GM21528 (cell line): ENCODE results near the gene PDGFB.

Experiments used
- ATAC-seq: cut with Tn5 transposase; IDR thresholded peaks from one replicate; pipeline ENCODE4 v1.9.1; 2021; ENCODE audit warnings: mild to moderate bottlenecking, moderate library complexity; ENCODE audit not compliant: unreplicated experiment, low FRiP score

PDGFB gene

DNA sequence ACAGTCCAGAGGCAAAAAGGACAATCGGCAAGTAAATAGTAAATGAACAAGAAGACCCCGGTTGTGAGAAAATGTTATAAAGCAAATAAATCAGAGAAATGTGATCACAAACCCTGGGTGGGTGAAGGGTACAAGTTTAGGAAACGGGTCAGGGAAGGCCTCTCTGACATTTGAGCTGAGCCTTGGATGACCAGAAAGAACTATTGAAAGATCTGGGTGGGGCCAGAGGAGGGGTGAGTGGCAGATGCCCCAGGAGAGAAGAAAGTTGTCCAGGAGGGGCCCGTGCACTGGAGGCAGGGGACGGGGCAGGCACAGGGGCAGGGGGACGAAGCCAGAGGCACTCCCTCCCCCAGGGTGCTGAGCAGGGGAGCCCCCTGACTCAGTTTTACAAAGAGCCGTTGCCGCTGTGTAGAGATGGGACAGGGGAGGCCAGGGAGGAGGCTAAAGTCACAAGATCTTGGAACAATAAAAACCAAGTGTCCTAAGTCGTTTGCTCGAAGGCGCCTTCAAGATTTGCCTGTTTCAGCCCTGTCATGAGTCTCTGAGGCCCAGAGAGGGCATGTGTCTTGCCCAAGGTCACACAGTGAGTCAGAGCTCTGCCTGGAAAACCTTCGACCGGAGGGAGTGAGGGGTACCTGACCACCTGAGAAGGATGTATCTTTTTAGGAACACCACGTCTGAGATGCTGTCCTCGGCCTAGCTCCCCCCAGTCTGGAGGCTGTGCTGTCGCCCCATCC, 10.8 kb upstream of the PDGFB start:
- no peak for ATAC-seq

GRCh38 chr22:39254789-39255298, 10.1 kb upstream of the PDGFB start:
- no peak for ATAC-seq

GRCh38 chr22:39254122-39254521, 9.3 kb upstream of the PDGFB start:
- ATAC-seq: no peak

DNA sequence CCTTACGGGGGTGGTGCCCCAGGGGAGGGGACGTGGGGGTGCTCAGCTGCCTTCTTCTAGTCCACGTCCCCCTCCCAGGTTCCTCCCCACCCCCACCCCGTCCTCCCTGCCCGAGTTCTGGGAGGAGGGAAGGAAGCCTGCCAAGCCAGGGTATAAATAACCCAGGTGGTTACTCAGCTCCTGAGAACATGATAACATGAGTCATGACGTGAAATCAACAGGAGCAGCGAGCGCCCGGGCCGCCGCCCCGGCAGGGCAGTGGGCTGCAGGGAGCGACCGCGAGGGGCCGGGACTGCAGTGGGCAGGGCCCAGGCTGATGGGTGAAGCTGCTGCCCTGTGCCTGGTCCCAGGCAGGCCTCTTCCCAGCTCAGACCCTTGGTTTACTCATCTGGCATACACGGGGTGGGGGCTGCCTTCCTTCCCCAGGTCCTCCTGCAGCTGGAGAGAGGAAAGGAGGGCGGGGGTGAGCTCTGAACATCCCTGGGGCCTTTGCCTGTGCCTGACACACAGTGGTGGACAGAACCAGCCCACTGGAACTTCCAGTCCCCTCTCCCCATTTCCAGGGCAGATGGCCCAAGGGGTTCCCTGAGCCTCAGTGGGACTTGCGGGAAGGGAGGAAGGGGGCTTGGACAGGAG, 8.8 kb upstream of the PDGFB start:
- no peak for ATAC-seq

DNA sequence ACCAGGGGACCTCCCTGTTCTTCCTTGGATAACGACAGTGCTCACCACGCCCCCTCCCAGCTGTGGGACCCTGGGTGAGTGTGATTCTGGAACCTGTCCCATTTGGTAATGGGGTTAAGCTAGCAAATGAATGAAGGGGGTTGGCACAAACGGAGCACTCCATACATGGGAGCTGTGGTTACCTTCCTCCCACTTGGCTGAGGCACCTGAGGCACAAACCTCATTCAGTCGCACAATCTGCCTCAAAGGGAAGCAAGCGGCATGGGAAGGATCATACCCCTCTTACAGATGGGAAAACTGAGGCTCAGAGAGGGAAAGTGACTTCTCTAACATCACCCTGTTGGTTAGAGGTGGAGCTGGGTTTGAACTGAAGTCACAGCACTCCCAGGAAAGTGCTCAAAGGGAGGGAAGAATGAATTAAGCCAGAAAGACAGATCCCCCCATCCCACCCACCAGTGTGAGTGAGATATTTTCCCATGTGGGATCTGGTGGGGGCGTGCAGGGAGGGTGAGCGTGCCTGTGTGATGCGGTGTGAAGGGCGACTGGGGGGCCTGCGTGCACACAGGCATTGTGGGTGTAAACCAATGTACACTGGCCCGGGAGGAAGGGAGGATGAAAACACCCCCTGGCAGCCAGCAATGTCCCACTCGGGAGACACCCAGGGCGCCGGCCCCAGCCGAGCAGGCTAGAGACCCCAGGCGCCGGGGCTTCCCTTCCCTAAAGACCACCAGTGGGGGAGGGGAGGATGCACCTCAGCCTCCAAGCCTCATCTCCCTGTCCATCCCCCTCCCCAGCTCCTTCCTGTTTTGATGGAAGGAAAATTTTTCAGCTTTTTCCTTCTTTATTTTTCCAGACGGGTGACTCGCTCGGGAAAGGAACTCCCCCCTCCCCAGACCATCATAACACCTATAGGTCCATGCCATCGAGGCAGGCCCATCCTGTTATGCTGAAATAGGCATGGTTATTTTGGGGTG, 8.0 kb upstream of the PDGFB start:
- no peak for ATAC-seq

GRCh38 chr22:39251762-39252460, 7.1 kb upstream of the PDGFB start:
- no peak for ATAC-seq

- no peak for ATAC-seq
These were observed 6.1 kb upstream of the PDGFB start for GRCh38 chr22:39250838-39251237.

- no peak for ATAC-seq
These were observed 5.3 kb upstream of the PDGFB start for GRCh38 chr22:39250131-39250530.

DNA sequence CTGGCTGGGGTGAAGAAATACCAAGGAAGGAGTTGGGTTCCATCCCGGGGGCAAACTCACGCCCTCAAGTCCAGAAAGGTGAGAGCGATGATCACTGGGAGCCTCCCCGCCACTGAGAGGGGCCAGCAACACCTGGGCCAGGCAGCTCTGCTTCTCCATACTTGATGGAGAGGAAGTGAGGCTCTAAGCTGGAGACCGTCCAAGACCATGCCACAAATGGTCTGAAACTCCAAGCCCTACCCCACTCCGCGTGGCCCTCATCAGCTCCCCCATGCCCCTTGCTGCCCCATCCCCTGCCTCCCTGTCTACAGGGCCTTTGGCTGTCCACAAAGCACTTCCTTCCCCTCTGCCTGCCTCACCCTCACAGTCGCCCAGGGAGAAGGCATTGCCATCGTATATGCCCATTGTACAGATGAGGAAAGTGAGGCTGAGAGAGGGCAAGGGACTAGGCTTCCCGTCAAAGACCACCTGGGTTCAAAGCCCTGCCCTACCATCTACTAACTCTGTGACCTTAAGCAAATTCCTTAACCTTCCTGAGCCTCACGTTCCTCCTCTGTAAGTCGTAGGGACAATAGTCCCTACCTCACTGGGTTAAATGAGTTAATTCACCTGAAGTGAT, 4.4 kb upstream of the PDGFB start:
- ATAC-seq: no peak

DNA sequence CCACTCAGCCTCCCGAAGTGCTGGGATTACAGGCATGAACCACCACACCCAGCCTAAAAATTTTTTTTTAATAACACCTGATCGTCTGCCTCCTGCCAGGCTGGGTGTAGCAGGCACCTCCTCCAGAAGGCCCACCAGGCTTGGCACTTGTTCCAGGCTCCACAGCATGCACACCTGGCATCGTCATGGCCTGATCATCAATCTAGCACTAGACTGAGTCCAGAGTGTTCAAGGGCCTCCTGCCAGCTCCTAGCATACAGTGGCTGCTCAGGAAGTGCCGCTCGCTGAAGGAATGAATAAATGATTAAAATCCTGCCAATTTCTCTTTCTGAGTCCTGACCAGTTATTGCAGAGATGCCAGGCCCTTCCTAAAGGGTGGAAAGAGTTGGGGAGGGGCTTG, 3.5 kb upstream of the PDGFB start:
- no peak for ATAC-seq

DNA sequence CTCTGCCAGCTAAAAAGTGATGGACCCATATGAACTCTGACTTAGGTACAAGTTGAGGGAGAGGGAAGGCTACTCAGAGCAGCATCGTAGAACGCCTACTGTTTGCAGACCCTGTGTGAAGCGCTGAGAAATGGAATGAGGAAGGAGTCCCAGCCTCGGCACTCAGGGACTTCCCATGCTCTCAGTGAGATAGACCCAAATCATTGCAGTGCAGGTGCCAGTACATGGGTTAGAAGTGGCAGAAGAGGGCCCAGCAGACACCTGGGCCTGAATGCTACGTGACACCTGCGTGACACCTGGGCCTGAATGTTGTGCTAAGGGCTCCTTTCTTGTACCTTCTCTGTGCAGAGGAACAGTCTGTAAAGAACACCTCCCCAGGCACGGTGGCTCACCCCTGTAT, 2.6 kb upstream of the PDGFB start:
- ATAC-seq: no peak

- no peak for ATAC-seq
These were observed 2.0 kb upstream of the PDGFB start for GRCh38 chr22:39246690-39247332.

- ATAC-seq: no peak
These were observed 1.4 kb upstream of the PDGFB start for GRCh38 chr22:39246217-39246616.

GRCh38 chr22:39245130-39246039, 603 bp upstream of the PDGFB start:
- ATAC-seq: no peak

DNA sequence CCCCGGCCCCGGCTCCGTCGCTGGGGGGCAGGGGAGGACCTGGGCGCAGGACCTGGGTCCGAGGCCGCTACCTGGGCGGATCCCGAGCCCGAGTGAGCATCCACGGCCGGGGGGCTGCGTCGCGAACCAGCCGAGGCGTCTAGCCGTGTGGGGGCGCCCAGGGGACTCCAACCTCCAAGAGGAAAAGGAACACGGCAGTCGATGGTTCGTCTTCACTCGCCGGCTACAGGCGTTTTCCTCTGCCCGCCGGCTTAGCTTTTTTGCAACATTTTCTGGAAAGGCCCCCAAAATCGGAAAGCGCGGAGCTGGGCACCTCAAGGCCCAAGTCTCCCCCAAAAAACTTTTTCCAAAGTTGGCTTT, 666 bp downstream of the PDGFB start:
- ATAC-seq: no peak

DNA sequence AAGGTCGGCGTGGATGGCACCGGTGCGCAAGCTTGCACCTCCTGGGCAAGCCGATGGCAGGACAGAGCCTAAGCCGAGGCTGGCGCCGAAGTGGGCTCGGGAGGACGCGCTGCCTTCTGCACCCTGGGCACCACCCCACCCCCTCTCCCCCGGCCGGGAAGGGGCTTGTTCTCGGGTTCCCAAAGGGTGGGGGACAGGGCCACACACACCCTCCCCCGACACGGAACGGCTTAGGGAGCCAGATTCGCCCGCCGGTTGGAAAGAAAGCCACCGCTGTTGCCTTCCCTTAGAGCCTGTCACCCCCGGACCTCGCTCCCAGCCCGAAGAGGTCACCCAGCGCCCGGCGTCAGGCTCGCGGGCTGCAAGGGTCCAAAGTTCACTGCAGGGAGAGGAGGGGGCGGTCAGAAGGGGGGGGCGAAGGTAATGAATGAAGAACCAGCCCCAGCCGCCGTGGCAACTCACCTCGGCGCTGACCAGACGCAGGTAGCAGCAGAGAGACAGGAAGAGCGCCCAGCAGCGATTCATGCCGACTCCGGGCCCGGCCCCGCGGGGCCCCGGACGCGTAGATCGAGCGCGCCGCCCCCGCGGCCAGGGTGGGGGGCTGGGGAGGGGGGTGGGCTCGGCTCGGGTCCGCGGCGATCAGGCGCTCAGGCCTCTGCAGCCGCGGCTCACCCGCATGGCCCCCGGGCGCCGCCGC, 1.2 kb downstream of the PDGFB start:
- ATAC-seq: no peak

DNA sequence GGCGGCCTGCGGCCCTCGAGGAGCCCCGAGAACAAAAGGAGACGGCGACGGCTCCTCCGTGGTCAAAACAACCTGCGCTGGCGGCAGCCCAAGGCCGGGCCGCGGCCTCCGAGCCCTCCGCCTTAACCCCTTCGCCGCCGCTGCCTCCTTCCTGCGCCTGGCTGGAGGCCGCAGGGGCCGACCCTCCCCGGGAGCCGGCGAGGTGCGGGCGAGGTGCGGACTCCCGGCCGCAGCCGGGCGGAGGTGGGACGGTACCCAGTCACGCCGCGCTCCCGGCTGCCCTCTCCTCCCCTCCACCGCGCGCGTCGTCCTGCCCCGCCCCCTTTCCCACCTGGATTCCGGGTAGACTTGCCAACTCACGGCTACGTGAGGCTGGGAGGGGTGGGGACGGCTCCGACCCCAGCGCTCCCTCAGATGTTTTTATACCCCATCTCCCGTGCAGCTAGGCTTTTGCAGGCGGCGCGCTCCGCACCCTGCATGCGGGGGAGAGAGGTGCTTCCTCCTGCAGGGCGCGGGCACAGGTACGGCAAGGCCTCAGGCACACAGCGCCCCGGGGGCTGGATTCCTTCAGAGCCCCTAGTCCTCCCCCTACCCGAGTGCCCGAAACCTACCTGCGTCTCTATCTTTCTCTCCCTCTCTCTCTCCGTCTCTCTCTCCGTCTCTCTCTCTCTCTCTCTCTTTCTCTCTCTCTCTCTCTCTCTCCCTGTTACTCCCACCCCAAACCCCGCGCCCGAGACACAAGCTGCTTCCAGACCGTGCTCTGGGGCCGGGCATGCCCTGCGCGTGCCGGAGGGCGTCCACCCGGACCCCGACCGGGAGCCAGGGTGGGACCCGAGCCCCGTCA, 2.0 kb downstream of the PDGFB start:
- no peak for ATAC-seq
